AG09319 (cell line): ENCODE data around the gene RBM3.

ENCODE experiments used
- DNase-seq: peaks from one replicate; pipeline ENCODE4 v3.0.0-alpha.2; 2010; ENCODE audit warnings: low read depth; ENCODE audit errors: extremely low read depth
- CTCF ChIP-seq: IDR thresholded peaks from 2 replicates; pipeline ENCODE4 v1.5.1; 2011; ENCODE audit warnings: low read depth, mild to moderate bottlenecking, inconsistent platforms, low read length, moderate library complexity

Gene RBM3

GRCh38 chrX:48604701-48605100 lies 30.4 kb downstream of the RBM3 start:
- TF ChIP-seq CTCF = no peak
- DNase-seq = no peak

- no peak for TF ChIP-seq CTCF
- DNase-seq = no peak
Measured at GRCh38 chrX:48606091-48606490, 31.8 kb downstream of the RBM3 start.

GRCh38 chrX:48611703-48612102 lies 37.4 kb downstream of the RBM3 start:
- no peak for TF ChIP-seq CTCF
- no peak for DNase-seq

GRCh38 chrX:48613502-48614160 lies 39.3 kb downstream of the RBM3 start:
- DNase-seq = no peak
- TF ChIP-seq CTCF = no peak

GRCh38 chrX:48616576-48616975 lies 42.3 kb downstream of the RBM3 start:
- no peak for DNase-seq
- TF ChIP-seq CTCF = no peak

- TF ChIP-seq CTCF = no peak
- no peak for DNase-seq
Measured at GRCh38 chrX:48617542-48618340, 43.5 kb downstream of the RBM3 start.
